HG02763 (cell line): ENCODE data around the gene FXYD1.
"Not testable (repeated sequence)": the region's sequence is repeated elsewhere in the genome, so short reads cannot be mapped to it uniquely, and the experiment has no call there.

Source experiments
- ATAC-seq: cut with Tn5 transposase; IDR thresholded peaks from one replicate; pipeline ENCODE4 v1.9.1; 2021; ENCODE audit warnings: mild to moderate bottlenecking, moderate library complexity; ENCODE audit not compliant: unreplicated experiment

FXYD1 gene

DNA sequence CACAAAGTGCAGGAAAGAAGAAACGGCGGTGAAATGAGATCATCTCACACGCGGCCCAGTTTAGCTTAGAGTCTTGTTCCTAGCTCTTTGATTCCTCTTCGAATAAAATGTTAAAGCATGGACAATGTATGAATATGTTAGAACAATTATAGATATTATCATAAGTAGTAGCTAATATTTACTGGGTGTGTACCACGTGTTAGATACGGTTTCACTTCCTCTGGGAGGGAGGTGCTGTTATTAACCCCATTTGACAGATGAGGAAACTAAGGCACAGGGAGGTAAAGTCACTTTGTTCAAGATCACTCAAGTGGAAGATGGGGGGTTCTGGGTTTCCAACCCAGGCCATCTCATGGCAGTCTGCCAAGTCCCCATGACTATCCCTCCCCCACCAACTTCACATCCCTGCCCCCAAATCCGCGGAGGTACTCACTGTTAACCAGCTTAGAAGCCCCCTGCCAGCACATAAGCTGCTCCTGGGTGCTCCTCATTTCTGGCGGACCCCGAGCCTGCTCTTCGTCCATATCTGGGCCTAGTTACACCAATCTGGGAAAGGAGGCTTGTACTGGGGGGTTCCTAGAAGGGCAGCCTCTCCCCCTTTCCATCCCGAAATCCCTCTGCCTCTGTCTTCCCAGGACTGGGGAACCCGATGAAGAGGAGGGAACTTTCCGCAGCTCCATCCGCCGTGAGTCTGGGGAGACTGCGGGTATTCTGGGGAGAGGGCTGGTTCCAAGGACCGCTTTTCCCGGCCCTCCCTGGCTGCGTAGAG is 3.4 kb downstream of the FXYD1 start:
- no peak for ATAC-seq

DNA sequence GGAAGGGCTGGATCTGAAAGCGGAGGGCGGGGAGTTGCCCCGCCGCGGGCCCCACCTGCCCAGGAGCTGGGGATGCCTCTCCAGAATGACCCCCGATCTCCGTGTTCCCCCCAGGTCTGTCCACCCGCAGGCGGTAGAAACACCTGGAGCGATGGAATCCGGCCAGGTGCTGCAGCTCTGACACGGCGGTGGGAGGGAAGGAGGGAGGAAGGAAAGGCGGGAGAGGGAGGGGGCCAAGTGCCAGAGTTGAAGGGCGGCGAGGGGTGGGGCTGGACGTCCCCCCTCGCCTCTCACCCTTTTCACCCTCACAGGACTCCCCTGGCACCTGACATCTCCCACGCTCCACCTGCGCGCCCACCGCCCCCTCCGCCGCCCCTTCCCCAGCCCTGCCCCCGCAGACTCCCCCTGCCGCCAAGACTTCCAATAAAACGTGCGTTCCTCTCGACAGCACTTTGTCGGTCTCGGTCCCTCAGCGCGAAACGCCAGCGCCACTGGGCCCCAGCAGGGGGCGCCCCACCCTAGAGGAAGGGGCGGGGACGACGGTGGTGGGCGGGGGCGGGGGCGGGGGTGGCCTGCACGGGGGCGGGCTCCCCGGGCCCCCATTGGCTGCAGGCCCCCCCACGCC is 4.1 kb downstream of the FXYD1 start:
- ATAC-seq: no peak

DNA sequence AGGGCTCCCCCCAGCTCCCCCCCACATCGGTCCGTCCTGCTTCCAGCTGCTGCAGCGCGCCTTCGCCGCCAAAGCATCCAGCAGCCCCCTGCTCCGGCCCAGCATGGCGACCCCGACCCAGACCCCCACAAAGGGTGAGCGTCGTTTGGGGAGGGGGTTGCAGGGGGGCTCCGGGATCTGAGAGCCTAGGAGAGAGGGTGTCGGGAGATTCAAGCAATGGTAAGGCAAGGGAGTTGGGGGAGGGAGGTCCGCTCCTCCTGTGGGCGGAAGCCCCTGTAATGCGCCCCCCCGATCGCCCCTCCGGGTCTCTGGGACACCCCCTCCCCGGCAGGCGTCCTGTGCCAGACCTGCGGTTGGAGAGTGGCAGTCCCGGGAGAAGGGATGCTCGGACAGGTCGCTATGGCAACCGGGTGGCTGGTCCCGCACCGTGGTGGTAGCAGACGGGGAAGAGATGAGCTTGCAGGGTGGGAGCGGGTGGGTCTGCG is 4.6 kb downstream of the FXYD1 start, which contains the start of gene FXYD7:
TSS of gene FXYD7 (plus strand) at position 25 of the 485 bp plus-strand sequence. CDS start at position 104, 79 bp downstream.
- ATAC-seq: no peak

DNA sequence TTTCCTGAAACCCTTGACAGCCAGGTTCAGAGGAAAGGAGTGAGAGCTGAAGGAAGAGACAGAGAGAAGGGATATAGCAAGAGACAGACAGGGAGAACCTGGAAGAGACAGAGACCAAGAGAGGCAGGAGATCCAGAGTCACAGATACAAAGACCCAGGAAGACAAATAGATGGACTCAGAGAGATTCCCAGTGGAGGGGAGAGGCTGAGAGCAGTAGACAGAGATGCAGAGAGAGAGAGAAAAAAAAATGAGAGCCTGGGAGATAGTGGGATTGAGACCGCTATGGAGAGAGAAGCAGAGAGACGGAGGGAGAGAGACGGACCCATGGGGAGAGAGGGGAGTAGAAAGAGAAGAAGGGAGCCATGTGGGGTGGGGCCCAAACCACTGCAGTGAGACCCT is 5.2 kb downstream of the FXYD1 start:
- ATAC-seq: no peak

GRCh38 chr19:35144259-35144599 is 5.6 kb downstream of the FXYD1 start:
- no peak for ATAC-seq

- ATAC-seq: no peak
Observed at GRCh38 chr19:35144600-35145436, 6.2 kb downstream of the FXYD1 start.

- ATAC-seq: no peak
Observed at GRCh38 chr19:35146746-35147459, 8.3 kb downstream of the FXYD1 start.

DNA sequence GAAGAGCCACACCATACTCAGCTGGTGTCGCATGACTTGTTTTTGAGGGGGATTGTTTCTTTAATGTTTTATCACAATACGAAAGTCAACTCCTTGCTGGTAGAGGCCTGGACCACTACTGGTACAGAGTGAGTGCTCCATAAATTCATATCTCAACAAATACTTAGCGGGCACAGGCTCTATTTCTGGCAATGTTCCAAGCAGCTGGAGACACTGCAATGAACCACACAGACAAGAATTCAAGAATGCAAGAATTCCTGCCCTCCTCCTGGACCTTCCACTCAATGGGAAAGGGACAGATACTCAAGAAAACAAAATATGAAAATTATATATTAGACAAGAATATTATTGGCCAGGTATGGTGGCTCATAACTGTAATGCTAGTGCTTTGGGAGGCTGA is 10.8 kb downstream of the FXYD1 start:
- ATAC-seq: no peak

- no peak for ATAC-seq
Observed at GRCh38 chr19:35150445-35150844, 11.8 kb downstream of the FXYD1 start.

- ATAC-seq: no peak
Observed at GRCh38 chr19:35151273-35152065, 12.8 kb downstream of the FXYD1 start.

DNA sequence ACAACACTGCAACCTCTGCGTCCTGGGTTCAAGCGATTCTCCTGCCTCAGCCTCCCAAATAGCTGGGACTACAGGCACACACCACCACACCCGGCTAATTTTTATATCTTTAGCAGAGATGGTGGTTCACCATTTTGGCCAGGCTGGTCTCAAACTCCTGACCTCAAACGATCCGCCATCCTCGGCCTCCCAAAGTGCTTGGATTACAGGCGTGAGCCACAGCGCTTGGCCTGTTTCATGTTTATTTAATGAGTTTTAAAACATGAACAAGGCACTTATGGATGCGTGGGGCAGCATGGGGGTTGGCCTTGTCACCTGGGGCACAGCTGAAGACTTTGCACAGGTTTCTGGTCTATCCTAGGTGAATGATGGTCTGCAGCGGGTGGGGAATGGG is 14.5 kb downstream of the FXYD1 start:
- ATAC-seq: not testable (repeated sequence)

GRCh38 chr19:35153701-35154524 is 15.3 kb downstream of the FXYD1 start:
- no peak for ATAC-seq

DNA sequence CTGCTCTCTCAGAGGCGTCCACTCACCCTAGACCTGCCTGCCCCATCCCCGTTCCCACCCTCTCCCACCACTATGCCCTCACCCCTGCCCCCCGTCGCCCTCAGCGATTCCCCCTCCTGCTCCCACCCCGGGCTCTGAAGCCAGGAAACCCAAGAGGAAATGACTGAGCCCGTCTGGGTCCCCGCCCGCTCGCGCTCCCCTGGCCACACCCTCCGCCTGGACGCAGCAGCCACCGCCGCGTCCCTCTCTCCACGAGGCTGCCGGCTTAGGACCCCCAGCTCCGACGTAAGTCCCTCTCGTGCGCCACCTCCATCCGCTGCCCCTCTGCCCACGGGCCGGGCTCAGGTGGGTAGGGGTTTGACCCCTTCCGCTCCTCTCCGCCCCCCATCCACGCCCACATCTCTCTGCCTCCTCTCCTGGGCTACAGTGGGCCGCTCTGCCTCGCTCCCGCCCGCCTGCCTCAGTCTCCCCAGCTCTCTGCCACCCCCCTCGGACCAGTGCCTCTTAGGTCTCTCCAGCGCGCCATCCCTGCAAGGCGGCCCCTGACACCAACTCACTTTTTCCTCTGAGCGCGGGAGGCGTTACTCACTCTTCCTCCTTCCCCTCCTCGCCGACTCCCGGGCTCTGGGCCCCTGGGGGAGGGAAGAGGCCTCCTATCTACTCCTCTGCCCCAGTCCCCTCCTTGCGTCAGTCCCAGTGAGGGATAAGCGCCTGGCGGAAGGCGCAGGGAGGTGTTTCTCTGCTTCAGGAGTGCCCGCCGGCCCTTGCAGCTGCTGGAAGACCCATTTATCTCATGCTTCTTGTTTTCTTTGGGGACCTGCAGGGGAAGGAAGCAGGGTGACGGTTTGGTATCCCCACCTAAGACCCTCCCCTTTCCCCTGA is 16.1 kb downstream of the FXYD1 start, which contains the start of gene FXYD5:
TSS of gene FXYD5 (plus strand) at position 211 of the 882 bp plus-strand sequence. CDS start 816 bp downstream, outside the sequence.
- peak; percentile 37 for ATAC-seq

GRCh38 chr19:35155441-35155840 is 16.8 kb downstream of the FXYD1 start:
- peak; percentile 29 for ATAC-seq

- ATAC-seq: no peak
Observed at GRCh38 chr19:35155981-35156672, 17.5 kb downstream of the FXYD1 start.

DNA sequence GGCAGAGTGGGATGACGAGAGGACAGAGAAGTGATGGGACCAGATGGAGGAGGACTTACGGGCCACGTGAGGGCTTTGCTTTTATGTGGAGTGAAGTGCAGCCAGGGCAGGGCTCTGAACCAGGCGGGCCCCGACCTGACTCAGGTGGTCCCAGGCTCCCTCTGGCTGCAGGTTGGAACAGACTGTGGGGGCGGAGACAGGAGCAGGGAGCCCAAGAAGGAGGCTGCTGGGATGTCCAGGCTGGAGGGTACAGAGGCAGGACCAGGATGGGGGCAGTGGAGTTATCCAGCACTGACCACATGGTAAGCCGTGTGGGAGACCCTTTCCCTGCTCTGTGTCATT is 18.0 kb downstream of the FXYD1 start:
- ATAC-seq: no peak

- ATAC-seq: no peak
Observed at GRCh38 chr19:35157431-35157830, 18.8 kb downstream of the FXYD1 start.

- no peak for ATAC-seq
Observed at GRCh38 chr19:35159606-35160005, 21.0 kb downstream of the FXYD1 start.
